Thymus (tissue), 11 donors: ENCODE results near the gene PBX1. TPM values are rescaled to one million over a fixed set of nuclear protein-coding genes. Genes with fewer than 3 reads are reported as not detected.
"Not testable (repeated sequence)": the region's sequence is repeated elsewhere in the genome, so short reads cannot be mapped to it uniquely, and the experiment has no call there.

Source experiments
- DNase-seq, 9 donors: peaks; one replicate each; pipeline ENCODE4 v3.0.0-alpha.2; 2013; ENCODE audit warnings: low spot score in 9 of 9, low read depth in 6 of 9, missing footprints in 1 of 9
- H3K27ac ChIP-seq, 2 donors: one replicate each; pipeline ENCODE4 v1.5.1; 2013; ENCODE audit warnings: control low read depth in 1 of 2, low read depth in 1 of 2, low read length in 1 of 2, mild to moderate bottlenecking in 1 of 2, moderate library complexity in 1 of 2
- H3K27me3 ChIP-seq, 2 donors: one replicate each; pipeline ENCODE4 v1.5.1; 2013; ENCODE audit warnings: low read length in 1 of 2; ENCODE audit not compliant: control insufficient read depth in 2 of 2, insufficient read depth in 1 of 2
- H3K36me3 ChIP-seq, 2 donors: one replicate each; pipeline ENCODE4 v1.5.1; 2013; ENCODE audit warnings: low read length in 1 of 2, mild to moderate bottlenecking in 1 of 2, moderate library complexity in 1 of 2; ENCODE audit not compliant: control insufficient read depth in 2 of 2, insufficient read depth in 2 of 2
- H3K4me1 ChIP-seq, 2 donors: one replicate each; pipeline ENCODE4 v1.5.1; 2013; ENCODE audit warnings: low read length in 2 of 2; ENCODE audit not compliant: control insufficient read depth in 2 of 2, insufficient read depth in 2 of 2
- H3K4me3 ChIP-seq, 2 donors: one replicate each; pipeline ENCODE4 v1.5.1; 2013; ENCODE audit warnings: low read length in 2 of 2, control low read depth in 1 of 2, mild to moderate bottlenecking in 1 of 2
- H3K9me3 ChIP-seq, 2 donors: one replicate each; pipeline ENCODE4 v1.5.1; 2013; ENCODE audit warnings: low read length in 1 of 2, mild to moderate bottlenecking in 1 of 2; ENCODE audit not compliant: control insufficient read depth in 2 of 2, insufficient read depth in 1 of 2
- WGBS: extraction: QIAGEN DNeasy Blood & Tissue Kit; methylation state at CpG from one replicate; pipeline ENCODE4 v1.1.7; 2013; 5-methylcytosine and 5-hydroxymethylcytosine counted together
- polyA plus RNA-seq: library from polyadenylated mRNA; stranded (reverse); fragments of 200-250 nt; gene quantifications from one replicate; pipeline ENCODE4 v1.2.3, GENCODE V29; 2013
- total RNA-seq: library from RNA; stranded (reverse); fragments of 120-200 nt; gene quantifications from one replicate; pipeline ENCODE4 v1.2.4, GENCODE V29; 2013
- donor health status: healthy.

The PBX1 gene
- total and polyA plus RNA-seq, 2 donors = 12.7 to 12.9 TPM

DNA sequence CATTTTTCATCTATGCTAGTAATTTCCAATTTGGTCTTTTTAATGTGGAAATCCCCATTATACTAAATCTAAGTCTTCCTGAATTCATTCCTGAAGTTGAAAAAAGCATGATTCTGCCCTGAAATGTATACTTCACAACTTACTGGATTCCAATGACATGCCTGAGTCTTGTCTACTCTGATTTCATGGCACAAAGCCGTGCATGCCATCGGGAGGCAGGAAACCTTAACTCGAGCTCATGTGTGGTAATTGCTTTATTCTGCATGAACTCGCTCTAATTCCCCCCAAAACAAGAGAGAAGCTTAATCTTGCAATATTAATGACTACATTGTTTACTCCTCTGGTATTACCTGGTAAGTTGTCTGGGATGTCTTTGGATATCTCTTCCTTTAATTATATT lies 39.6 kb upstream of the PBX1 start:
- no peaks in the 10 kb centered on the region for H3K27me3 ChIP-seq
- no peaks in the 10 kb centered on the region for H3K9me3 ChIP-seq
- no peak overlapping the region for H3K4me3 ChIP-seq
- no peaks in the 10 kb centered on the region for H3K4me1 ChIP-seq
- H3K36me3 ChIP-seq = no peaks in the 10 kb centered on the region
- H3K27ac ChIP-seq = no peak overlapping the region
- 87% methylated on average over 4 of the region's 4 CpGs for WGBS
- DNase-seq = no peak

DNA sequence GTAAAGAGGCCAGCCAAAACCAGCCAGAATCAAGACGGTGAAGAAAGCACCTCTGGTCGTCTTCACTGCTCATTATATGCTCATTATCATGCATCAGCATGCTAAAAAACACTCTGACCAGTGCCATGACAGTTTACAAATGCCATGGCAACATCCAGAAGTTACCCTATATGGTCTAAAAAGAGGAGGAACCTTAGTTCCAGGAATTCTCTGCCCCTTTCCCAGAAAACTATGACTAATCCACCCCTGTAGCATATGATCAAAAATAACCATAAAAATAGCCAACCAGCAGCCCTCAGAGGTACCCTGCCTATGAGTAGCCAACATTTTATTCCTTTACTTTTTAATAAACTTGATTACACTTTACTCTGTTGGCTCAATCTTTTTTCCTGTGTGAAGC lies 34.2 kb upstream of the PBX1 start:
- 82% methylated on average over 2 of the region's 2 CpGs for WGBS
- H3K9me3 ChIP-seq = no peaks in the 10 kb centered on the region

DNA sequence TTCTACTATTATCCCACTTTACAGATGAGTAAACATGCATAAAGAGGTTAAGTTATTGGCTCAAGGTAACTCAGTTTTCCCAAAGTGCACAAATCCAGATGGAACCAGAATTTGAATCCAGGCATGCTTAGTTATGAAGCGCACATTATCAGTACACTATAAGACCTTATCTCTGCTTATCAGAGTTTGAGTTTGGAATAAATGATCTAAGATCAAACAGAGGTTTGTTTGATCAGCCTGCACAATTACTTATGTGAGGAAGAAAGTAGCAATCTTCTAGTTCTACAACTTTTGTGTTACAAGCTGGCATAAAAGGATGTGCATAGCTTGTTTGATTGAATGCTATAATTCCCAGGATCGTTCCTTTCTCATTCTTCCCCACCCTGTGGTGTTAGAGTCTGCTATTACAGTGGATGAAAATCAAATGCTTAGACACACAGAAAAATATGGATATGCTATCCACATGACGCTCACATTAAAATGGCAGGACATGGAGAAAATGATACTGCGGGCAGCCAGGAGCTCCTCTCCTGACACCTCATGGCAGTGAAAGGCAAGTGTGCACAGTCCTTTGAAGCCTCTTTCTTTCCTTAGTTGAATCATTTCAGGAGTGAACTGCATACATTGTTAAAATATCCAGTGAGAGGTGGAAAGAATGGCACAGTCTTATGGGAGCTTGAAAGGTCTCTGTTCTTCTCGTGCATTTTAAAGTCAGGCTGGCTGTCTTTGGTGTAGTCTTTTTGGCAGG lies 23.9 kb upstream of the PBX1 start:
- Histone ChIP-seq H3K27ac (no peak overlapping the region), H3K4me3 (no peak overlapping the region), H3K9me3 (no peaks in the 10 kb centered on the region), H3K4me1 (no peaks in the 10 kb centered on the region), H3K36me3 (no peaks in the 10 kb centered on the region), H3K27me3 (no peaks in the 10 kb centered on the region)
- DNase-seq = no peak
- 96% methylated on average over 5 of the region's 5 CpGs for WGBS

More for the DNA sequence above, 34.2 kb upstream of the PBX1 start:
- H3K27me3 ChIP-seq = no peaks in the 10 kb centered on the region
- DNase-seq = no peak
- H3K4me3 ChIP-seq = no peak overlapping the region
- H3K36me3 ChIP-seq = no peaks in the 10 kb centered on the region
- H3K27ac ChIP-seq = no peak overlapping the region
- H3K4me1 ChIP-seq = no peaks in the 10 kb centered on the region

DNA sequence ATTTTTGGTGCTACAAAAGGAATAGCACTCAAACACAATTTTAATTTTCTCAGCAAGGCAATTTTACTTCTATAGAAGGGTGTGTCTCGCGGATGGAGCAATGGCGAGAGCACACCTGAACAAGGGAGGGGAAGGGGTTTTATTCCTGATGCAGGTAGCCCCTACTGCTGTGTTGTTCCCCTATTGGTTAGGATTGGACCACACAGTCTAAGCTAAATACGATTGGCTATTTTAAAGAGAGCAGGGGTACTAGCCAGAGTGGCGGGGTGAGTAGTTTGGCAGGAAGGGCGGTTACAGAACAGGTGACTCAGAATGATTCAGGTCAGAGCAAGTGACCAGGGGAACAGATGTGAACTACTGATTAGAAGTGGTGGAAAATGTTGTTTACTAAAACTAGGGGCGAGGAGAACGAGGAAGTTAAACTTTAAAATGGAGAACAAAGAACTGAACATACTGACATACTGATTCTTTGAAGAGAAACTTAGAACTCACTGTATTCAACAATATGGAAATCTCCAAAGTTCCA lies 6.5 kb upstream of the PBX1 start:
- H3K4me1 ChIP-seq, DNase-seq, H3K27me3 ChIP-seq, H3K36me3 ChIP-seq, H3K9me3 ChIP-seq, H3K27ac ChIP-seq, H3K4me3 ChIP-seq: not testable (repeated sequence)
- WGBS = 94% methylated on average over 8 of the region's 8 CpGs

DNA sequence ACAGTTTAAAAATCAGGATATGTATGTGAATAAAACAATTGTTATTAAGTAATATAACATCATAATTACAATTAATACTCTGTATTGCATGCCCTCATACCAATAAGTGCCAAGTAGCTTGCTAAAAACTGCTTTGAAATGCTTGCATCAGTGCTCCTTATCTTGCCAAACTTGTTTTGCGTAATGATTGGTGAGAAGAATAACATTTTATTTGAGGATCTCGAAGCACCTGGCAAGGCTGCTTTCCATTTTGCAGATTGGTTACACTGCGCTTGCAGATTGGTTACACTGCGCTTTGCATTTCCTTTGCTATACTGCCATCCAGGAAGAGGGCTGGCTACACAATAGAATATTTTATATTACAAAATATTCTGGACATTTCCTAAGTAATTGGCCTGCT lies 1.7 kb upstream of the PBX1 start:
- H3K4me3 ChIP-seq = no peak overlapping the region
- no peak for DNase-seq
- H3K36me3 ChIP-seq = no peaks in the 10 kb centered on the region
- H3K27me3 ChIP-seq = peaks cover 19 to 24% of the 10 kb centered on the region in 2 donors
- H3K4me1 ChIP-seq = no peaks in the 10 kb centered on the region
- 94% methylated on average over 4 of the region's 4 CpGs for WGBS
- no peak overlapping the region for H3K27ac ChIP-seq
- H3K9me3 ChIP-seq = no peaks in the 10 kb centered on the region

DNA sequence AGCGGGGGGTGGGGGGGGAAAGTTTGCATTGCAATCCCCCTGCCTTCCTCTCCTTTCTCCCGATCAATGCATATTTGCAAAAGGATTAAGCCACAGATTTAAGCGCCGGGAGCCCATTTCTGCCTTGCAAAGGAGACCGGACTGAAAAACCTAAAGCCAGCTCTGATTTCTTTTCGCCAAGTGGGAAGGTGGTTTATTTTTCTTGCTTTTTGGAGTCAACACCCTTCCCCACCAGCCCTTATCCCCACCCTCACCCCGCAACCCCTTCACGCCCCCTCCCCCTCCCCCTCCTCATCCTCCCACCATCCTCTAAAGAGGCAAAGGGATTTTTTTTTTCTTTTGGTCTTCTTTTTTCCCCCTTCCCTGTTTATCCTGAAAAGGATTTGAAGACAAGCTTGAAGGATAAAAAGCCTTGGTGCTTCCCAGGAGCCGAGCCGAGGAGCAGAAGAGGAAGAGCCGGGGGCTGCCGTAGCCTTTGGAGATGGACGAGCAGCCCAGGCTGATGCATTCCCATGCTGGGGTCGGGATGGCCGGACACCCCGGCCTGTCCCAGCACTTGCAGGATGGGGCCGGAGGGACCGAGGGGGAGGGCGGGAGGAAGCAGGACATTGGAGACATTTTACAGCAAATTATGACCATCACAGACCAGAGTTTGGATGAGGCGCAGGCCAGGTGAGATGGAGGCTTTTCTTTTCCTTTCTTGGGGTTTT lies 513 bp downstream of the PBX1 start:
- H3K36me3 ChIP-seq = no peaks in the 10 kb centered on the region
- H3K27ac ChIP-seq = peak overlapping the region in 1 of 2 donors; percentile 40
- H3K4me3 ChIP-seq = peak overlapping the region; percentile 38 to 45
- H3K27me3 ChIP-seq = peaks cover 19 to 24% of the 10 kb centered on the region in 2 donors
- WGBS = 1% methylated on average over 20 of the region's 20 CpGs
- no peak for DNase-seq
- H3K4me1 ChIP-seq = no peaks in the 10 kb centered on the region
- no peaks in the 10 kb centered on the region for H3K9me3 ChIP-seq

DNA sequence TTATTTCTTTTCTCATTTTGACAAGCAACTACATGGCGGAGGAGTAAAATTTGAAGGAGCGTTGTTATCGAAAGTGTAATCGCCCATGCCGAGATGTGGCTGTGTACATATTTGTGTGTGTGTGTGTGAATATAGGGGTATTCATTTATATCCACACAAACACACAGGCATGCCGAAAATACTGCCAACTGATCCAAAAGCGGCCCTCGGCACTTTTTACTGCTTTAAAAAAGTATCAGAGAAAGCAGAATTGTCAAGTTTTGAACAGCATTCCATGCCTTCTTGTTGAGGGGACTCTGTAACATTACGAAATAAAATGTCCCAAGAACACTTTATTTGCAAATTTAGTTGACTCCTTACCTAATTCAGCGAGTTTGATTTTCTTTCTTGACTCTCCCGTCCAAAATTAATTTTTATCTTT lies 1.1 kb downstream of the PBX1 start:
- Histone ChIP-seq H3K27me3 (peaks cover 19 to 24% of the 10 kb centered on the region in 2 donors), H3K4me3 (peak overlapping the region; percentile 38 to 45), H3K27ac (peak overlapping the region in 1 of 2 donors; percentile 40), H3K9me3 (no peaks in the 10 kb centered on the region), H3K4me1 (no peaks in the 10 kb centered on the region), H3K36me3 (no peaks in the 10 kb centered on the region)
- WGBS = 2% methylated on average over 11 of the region's 11 CpGs
- DNase-seq = peak in 1 of 9 donors; percentile 10

DNA sequence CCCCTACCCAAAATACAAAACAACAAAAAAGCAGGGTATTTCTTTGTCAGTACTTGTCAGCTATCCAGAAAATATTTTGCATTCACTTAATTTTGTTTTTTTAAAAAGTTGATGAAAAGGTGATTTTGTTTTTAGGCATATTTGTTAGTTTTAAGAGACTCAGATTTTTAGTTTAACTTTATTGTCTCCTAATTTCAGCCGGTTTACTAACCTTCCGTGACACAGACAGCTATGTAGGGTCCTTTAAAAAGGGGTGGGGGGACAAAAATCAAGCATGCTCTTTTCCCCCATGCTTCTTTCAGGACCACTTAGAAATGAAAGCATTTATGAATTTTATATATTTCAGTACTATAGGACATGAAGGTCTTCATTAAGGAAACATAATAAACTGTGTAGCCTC lies 1.6 kb downstream of the PBX1 start:
- Histone ChIP-seq H3K27ac (no peak overlapping the region), H3K27me3 (peaks cover 19 to 24% of the 10 kb centered on the region in 2 donors), H3K4me1 (no peaks in the 10 kb centered on the region), H3K36me3 (no peaks in the 10 kb centered on the region), H3K4me3 (peak overlapping the region; percentile 38 to 45), H3K9me3 (no peaks in the 10 kb centered on the region)
- WGBS = 11% methylated on average over 2 of the region's 2 CpGs
- no peak for DNase-seq

DNA sequence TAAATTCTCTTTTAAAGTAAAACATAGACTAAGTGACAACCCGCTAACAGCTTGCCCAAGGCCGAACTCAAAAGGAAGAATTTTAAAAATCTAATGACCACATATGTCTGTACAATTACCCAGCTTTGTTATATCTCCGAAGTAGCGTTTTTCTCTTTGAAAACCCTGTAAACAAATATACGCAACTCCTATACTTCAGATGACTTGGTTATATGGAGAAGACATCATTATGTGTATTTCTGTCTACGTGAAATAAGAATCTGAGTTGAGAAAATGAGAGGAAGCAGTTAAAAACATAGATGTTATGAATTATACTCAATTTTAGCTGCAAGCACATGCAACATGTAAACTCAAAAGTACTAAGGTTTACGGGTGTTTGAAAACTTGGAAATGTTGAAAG lies 2.0 kb downstream of the PBX1 start:
- peak overlapping the region in 1 of 2 donors; percentile 16 for H3K4me3 ChIP-seq
- H3K36me3 ChIP-seq = no peaks in the 10 kb centered on the region
- H3K27me3 ChIP-seq = peaks cover 19 to 24% of the 10 kb centered on the region in 2 donors
- H3K4me1 ChIP-seq = no peaks in the 10 kb centered on the region
- no peaks in the 10 kb centered on the region for H3K9me3 ChIP-seq
- no peak for DNase-seq
- H3K27ac ChIP-seq = no peak overlapping the region
- 18% methylated on average over 7 of the region's 7 CpGs for WGBS
